Neuron (in vitro differentiated cells): ENCODE data around the gene TTBK1.

Source experiments
- H2AFZ ChIP-seq: one replicate; pipeline ENCODE4 v1.6.1; 2013; ENCODE audit warnings: low read depth, mild to moderate bottlenecking, inconsistent platforms, low read length, moderate library complexity
- H3K27me3 ChIP-seq: one replicate; pipeline ENCODE4 v1.6.1; 2013; ENCODE audit warnings: low read length; ENCODE audit not compliant: insufficient read depth
- H3K36me3 ChIP-seq: one replicate; pipeline ENCODE4 v1.6.1; 2013; ENCODE audit warnings: low read length; ENCODE audit not compliant: insufficient read depth
- H3K4me1 ChIP-seq: one replicate; pipeline ENCODE4 v1.6.1; 2013; ENCODE audit warnings: low read length; ENCODE audit not compliant: insufficient read depth
- H3K4me3 ChIP-seq: 2 replicates; pipeline ENCODE4 v1.5.1; 2013; ENCODE audit warnings: mild to moderate bottlenecking, low read length, moderate library complexity
- H3K9me3 ChIP-seq: one replicate; pipeline ENCODE4 v1.6.1; 2013; ENCODE audit warnings: low read length

The TTBK1 gene

DNA sequence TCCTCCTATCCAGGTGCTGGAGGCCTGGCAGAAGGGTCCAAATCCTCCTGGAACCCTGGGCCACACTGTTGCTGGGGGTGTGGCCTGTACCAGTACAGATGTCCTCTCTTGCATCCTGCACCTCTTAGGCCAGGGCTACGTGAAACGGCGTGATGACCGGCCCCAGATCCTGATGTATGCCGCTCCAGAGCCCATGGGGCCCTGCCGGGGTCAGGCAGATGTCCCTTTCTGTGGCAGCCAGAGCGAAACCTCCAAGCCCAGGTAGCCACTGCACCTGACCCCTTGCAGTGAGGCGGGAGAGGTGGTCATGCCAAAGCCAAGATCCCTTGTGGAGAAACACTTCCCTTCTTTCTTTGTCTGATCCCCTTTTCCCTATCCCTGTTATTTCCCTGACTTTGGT lies 28.2 kb upstream of the TTBK1 start:
- H3K36me3 ChIP-seq: peaks cover 22% of the 10 kb centered on the region
- no peaks in the 10 kb centered on the region for H3K4me1 ChIP-seq
- no peak overlapping the region for H2AFZ ChIP-seq
- no peak overlapping the region for H3K4me3 ChIP-seq
- no peaks in the 10 kb centered on the region for H3K9me3 ChIP-seq
- H3K27me3 ChIP-seq: no peaks in the 10 kb centered on the region

DNA sequence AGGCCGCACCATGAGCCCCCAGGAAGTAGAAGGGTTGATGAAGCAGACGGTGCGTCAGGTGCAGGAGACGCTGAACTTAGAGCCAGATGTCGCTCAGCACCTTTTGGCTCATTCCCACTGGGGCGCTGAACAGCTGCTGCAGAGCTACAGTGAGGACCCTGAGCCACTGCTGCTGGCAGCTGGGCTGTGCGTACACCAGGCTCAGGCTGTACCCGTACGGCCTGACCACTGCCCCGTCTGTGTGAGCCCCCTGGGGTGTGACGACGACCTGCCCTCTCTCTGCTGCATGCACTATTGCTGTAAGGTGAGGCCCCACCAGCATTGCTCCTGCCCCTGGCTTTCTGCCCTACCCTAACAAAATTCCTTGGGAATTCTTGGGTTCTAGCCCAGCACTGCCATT lies 27.1 kb upstream of the TTBK1 start:
- Histone ChIP-seq H3K4me1 (no peaks in the 10 kb centered on the region), H3K4me3 (no peak overlapping the region), H3K36me3 (peaks cover 26% of the 10 kb centered on the region), H3K27me3 (no peaks in the 10 kb centered on the region), H3K9me3 (no peaks in the 10 kb centered on the region), H2AFZ (no peak overlapping the region)

- H2AFZ ChIP-seq: no peak overlapping the region
- H3K36me3 ChIP-seq: peaks cover 26% of the 10 kb centered on the region
- no peaks in the 10 kb centered on the region for H3K27me3 ChIP-seq
- H3K4me1 ChIP-seq: no peaks in the 10 kb centered on the region
- no peak overlapping the region for H3K4me3 ChIP-seq
- no peaks in the 10 kb centered on the region for H3K9me3 ChIP-seq
Measured at GRCh38 chr6:43217351-43217750, 25.9 kb upstream of the TTBK1 start.

- no peak overlapping the region for H2AFZ ChIP-seq
Measured at GRCh38 chr6:43219119-43219518, 24.2 kb upstream of the TTBK1 start.

DNA sequence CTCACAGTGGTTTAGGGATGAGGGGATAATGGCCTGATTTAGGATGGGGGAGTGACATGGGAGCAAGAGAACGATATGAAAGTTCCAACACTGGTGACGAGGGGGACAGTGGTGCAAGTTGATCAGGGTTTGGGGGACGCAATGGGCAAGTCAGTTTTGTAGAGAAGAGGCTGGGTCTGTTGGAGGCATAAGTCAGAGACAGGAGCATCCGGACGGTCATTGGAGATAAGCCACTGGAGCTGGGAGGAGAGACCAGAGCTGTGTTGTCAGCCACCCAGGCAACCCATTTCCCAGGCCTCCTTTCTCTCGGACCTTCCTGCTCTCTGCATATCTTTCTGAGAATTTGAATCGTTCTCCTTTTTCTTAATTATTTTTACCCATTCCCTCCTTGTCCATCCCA lies 23.5 kb upstream of the TTBK1 start:
- no peaks in the 10 kb centered on the region for H3K9me3 ChIP-seq
- H3K27me3 ChIP-seq: no peaks in the 10 kb centered on the region
- no peaks in the 10 kb centered on the region for H3K4me1 ChIP-seq
- H2AFZ ChIP-seq: no peak overlapping the region
- no peak overlapping the region for H3K4me3 ChIP-seq
- H3K36me3 ChIP-seq: peaks cover 30% of the 10 kb centered on the region

More at GRCh38 chr6:43219119-43219518, 24.2 kb upstream of the TTBK1 start:
- no peaks in the 10 kb centered on the region for H3K27me3 ChIP-seq
- no peaks in the 10 kb centered on the region for H3K4me1 ChIP-seq
- H3K4me3 ChIP-seq: no peak overlapping the region
- H3K9me3 ChIP-seq: no peaks in the 10 kb centered on the region
- H3K36me3 ChIP-seq: peaks cover 26% of the 10 kb centered on the region

DNA sequence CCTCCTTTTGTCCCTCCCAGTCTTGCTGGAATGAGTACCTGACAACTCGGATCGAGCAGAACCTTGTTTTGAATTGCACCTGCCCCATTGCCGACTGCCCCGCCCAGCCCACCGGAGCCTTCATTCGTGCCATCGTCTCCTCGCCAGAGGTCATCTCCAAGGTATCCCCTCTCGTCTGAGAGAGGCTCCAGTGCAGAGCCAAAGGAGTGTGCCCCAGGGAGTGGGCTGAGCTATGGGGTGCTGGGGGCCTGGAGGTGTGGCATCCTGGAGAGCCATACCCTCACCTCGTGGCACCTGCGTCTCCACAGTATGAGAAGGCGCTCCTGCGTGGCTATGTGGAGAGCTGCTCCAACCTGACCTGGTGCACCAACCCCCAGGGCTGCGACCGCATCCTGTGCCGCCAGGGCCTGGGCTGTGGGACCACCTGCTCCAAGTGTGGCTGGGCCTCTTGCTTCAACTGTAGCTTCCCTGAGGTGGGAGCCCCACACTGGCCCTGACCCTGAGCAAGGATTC lies 22.8 kb upstream of the TTBK1 start:
- peaks cover 29% of the 10 kb centered on the region for H3K36me3 ChIP-seq
- no peaks in the 10 kb centered on the region for H3K27me3 ChIP-seq

GRCh38 chr6:43221046-43221972 lies 22.0 kb upstream of the TTBK1 start:
- no peaks in the 10 kb centered on the region for H3K9me3 ChIP-seq
- H3K27me3 ChIP-seq: no peaks in the 10 kb centered on the region
- H2AFZ ChIP-seq: no peak overlapping the region
- H3K4me1 ChIP-seq: no peaks in the 10 kb centered on the region
- H3K36me3 ChIP-seq: peaks cover 25% of the 10 kb centered on the region
- no peak overlapping the region for H3K4me3 ChIP-seq

More for the DNA sequence above, 22.8 kb upstream of the TTBK1 start:
- no peaks in the 10 kb centered on the region for H3K9me3 ChIP-seq
- no peak overlapping the region for H3K4me3 ChIP-seq
- H2AFZ ChIP-seq: no peak overlapping the region
- no peaks in the 10 kb centered on the region for H3K4me1 ChIP-seq

DNA sequence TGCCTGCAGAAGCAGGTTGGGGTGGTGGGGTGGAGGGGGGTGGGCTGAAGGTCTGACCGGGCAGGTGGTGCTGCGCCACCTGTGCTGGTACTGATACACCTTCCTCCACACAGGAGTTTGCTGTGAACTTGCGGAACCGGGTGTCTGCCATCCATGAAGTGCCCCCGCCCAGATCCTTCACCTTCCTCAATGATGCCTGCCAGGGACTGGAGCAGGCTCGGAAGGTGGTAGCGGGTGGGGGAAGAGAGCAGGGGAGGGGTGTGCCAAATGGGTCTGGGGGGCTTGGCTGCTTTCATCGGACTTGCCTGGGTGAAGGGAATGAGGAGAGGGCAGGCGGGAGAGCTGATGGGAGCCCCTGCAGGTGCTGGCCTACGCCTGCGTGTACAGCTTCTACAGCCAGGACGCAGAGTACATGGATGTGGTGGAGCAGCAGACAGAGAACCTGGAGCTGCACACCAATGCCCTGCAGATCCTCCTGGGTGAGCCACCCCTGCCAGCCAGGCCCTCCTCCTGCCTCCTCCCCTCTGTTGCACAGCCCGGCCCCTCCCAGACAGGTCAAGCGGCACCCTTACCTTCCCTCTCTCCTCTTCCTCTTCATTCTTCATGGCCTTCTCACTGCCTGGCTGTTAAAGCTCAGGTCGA lies 20.7 kb upstream of the TTBK1 start:
- no peaks in the 10 kb centered on the region for H3K4me1 ChIP-seq

GRCh38 chr6:43223175-43223574 lies 20.1 kb upstream of the TTBK1 start:
- Histone ChIP-seq H3K4me1 (no peaks in the 10 kb centered on the region), H3K36me3 (peaks cover 17% of the 10 kb centered on the region), H3K9me3 (no peaks in the 10 kb centered on the region), H3K27me3 (no peaks in the 10 kb centered on the region), H3K4me3 (no peak overlapping the region), H2AFZ (no peak overlapping the region)

More for the DNA sequence above, 20.7 kb upstream of the TTBK1 start:
- Histone ChIP-seq H3K9me3 (no peaks in the 10 kb centered on the region), H3K27me3 (no peaks in the 10 kb centered on the region), H2AFZ (no peak overlapping the region), H3K36me3 (peaks cover 17% of the 10 kb centered on the region), H3K4me3 (no peak overlapping the region)

- Histone ChIP-seq H3K9me3 (no peaks in the 10 kb centered on the region), H3K36me3 (peaks cover 13% of the 10 kb centered on the region), H3K27me3 (no peaks in the 10 kb centered on the region), H3K4me3 (no peak overlapping the region), H2AFZ (no peak overlapping the region), H3K4me1 (peaks cover 3% of the 10 kb centered on the region)
Measured at GRCh38 chr6:43226192-43226851, 17.0 kb upstream of the TTBK1 start.

- Histone ChIP-seq H3K36me3 (peaks cover 7% of the 10 kb centered on the region), H3K4me1 (peaks cover 3% of the 10 kb centered on the region), H3K4me3 (peak within 1 kb of the TSS; percentile 60), H3K27me3 (no peaks in the 10 kb centered on the region), H2AFZ (peak within 1 kb of the TSS; percentile 97), H3K9me3 (no peaks in the 10 kb centered on the region)
Measured at GRCh38 chr6:43228951-43229802, 14.1 kb upstream of the TTBK1 start, which contains the start of gene DNPH1. Gene DNPH1, minus strand, starts transcription at chr6:43229481. Its CDS starts 25 bp downstream, at chr6:43229456.
